HG03175 (cell line): Measurements from ENCODE around the gene SMIM22.

ENCODE experiments used
- ATAC-seq: cut with Tn5 transposase; IDR thresholded peaks from one replicate; pipeline ENCODE4 v1.9.1; 2021; ENCODE audit warnings: mild to moderate bottlenecking, moderate library complexity; ENCODE audit not compliant: unreplicated experiment

Gene SMIM22

GRCh38 chr16:4795181-4795827 is at the start of gene SMIM22:
Gene SMIM22, plus strand, starts transcription at chr16:4795369. Its CDS starts 366 bp downstream, at chr16:4795735.
- no peak for ATAC-seq

GRCh38 chr16:4746215-4746614 is 49.0 kb upstream of the SMIM22 start:
- no peak for ATAC-seq

- ATAC-seq: no peak
Measured at GRCh38 chr16:4746991-4747574, 48.1 kb upstream of the SMIM22 start.

GRCh38 chr16:4747906-4748681 is 47.1 kb upstream of the SMIM22 start:
- ATAC-seq: no peak

GRCh38 chr16:4748682-4749411 is 46.3 kb upstream of the SMIM22 start:
- ATAC-seq: no peak

- no peak for ATAC-seq
Measured at GRCh38 chr16:4749700-4750257, 45.4 kb upstream of the SMIM22 start.

GRCh38 chr16:4750896-4751295 is 44.3 kb upstream of the SMIM22 start:
- no peak for ATAC-seq

GRCh38 chr16:4752351-4753100 is 42.6 kb upstream of the SMIM22 start:
- no peak for ATAC-seq

- no peak for ATAC-seq
Measured at GRCh38 chr16:4753227-4753626, 41.9 kb upstream of the SMIM22 start.

GRCh38 chr16:4754865-4755264 is 40.3 kb upstream of the SMIM22 start:
- ATAC-seq: no peak

- no peak for ATAC-seq
Measured at GRCh38 chr16:4755687-4756086, 39.5 kb upstream of the SMIM22 start.

GRCh38 chr16:4760221-4760910 is 34.8 kb upstream of the SMIM22 start:
- ATAC-seq: no peak

GRCh38 chr16:4762205-4762604 is 33.0 kb upstream of the SMIM22 start:
- no peak for ATAC-seq

- no peak for ATAC-seq
Measured at GRCh38 chr16:4763791-4764190, 31.4 kb upstream of the SMIM22 start.

- no peak for ATAC-seq
Measured at GRCh38 chr16:4765511-4766474, 29.4 kb upstream of the SMIM22 start.

- peak; percentile 82 for ATAC-seq
Measured at GRCh38 chr16:4766875-4767628, 28.1 kb upstream of the SMIM22 start, which contains the start of gene ZNF500. Gene ZNF500, minus strand, starts transcription at chr16:4767162. Its CDS starts 1,184 bp downstream, at chr16:4765978.

- ATAC-seq: no peak
Measured at GRCh38 chr16:4767872-4768548, 27.2 kb upstream of the SMIM22 start.
